Head of caudate nucleus (tissue), 42 donors: ENCODE measurements around the gene AP2A2.

ENCODE experiments used
- DNase-seq, 42 donors: peaks; one replicate each; pipeline versions ENCODE4 v3.0.0 to v3.0.0-alpha.2; 2020 to 2021; ENCODE audit warnings: mixed read lengths in 7 of 42
- intact Hi-C: fragments of 100-400 bp; cut with DNase I; formaldehyde crosslinking; loops from one replicate; pipeline ENCODE4 v1.15.0; 2022

Gene AP2A2

GRCh38 chr11:1001617-1002405 is 76.1 kb downstream of the AP2A2 start:
- intact Hi-C loops: no loop called here
- no peak for DNase-seq

GRCh38 chr11:1002406-1002984 is 76.8 kb downstream of the AP2A2 start:
- DNase-seq: no peak
- intact Hi-C loops: no loop called here

DNA sequence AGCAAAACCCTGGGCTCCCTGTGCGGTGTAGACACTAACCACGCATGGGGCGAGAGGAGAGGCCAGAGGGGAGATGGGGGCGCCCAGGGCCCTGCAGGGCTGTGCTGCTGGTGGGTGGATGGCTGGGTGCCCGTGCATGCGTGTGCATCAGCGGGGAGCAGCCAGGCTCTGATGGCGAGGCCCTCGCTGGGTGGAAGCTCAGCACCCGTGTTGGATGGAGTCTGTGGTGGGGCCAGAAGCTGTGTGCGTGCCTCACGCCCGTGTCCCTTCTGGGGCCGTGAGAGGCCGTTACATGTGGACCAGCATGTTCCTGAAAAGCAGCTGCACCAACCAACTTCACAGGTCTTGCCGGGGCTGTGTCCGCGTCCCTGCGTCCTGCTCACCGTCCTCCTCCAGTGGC is 77.5 kb downstream of the AP2A2 start:
- intact Hi-C loops: no loop called here
- DNase-seq: no peak

DNA sequence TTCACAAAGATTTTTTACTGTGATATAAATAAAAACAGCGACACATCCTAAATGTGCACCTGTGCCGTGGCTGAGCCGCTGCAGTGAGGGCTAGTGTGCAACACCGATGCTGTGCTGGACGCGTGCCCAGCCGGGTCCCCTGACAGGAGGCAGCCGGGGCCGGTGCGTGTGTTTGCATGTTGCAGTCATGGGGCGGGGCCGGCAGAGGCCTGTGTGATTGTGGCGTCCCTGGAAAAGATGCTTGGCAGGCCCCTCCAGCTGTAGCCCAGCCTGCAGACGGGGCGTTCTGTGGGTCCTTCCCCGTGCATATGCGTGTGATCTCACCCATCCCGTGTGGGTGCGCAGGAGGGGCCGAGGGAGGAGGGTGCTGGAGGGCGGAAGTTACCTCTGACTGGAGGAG is 80.3 kb downstream of the AP2A2 start:
- no peak for DNase-seq
- intact Hi-C loops: no loop called here

DNA sequence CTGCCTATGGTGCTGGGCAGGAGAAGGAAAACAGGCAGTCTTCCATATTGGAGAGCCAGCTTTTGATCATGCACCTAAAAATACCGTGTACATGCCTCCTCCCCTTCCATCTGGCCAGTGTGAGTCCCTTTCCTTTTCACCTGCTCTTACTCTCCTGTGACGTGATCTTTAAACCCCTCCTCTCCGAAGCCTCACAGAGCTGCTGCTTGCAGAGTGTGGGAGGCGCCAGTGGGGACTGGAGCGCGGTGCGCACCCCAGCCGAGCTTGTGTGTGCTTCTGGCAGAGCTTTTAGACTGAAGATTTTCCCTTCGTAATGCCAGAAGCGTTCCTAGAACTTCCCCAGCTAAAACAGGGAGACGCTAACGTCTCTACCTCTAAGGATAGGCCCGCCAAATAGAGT is 81.1 kb downstream of the AP2A2 start:
- intact Hi-C loops: no loop called here
- DNase-seq: peak in 41 of 42 donors; percentile 17 to 85 (median 63)

DNA sequence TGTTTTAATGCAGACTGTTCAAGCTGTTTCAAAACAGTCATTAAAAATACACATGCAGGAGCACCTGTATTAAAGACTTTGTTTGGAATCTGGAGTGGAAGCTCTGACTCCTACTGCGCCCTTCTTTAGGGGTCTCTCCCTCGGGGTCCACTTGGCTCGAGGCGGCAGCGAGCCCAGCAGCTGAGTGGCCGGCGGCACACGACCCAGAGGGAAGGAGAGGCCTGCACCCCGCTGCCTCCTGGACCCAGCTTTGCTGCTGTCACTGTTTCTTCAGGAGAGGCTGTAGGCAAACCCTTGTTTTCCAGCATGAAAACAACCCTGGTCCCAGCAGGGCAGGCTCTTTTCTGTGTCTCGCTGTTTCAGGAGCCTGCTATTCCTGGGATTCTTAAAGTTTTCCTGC is 81.6 kb downstream of the AP2A2 start:
- intact Hi-C loops: no loop called here
- no peak for DNase-seq

GRCh38 chr11:1008001-1008802 is 82.5 kb downstream of the AP2A2 start:
- DNase-seq: no peak
- intact Hi-C loops: no loop called here

- no peak for DNase-seq
- intact Hi-C loops: no loop called here
Measured at GRCh38 chr11:1008803-1009145, 83.1 kb downstream of the AP2A2 start.

DNA sequence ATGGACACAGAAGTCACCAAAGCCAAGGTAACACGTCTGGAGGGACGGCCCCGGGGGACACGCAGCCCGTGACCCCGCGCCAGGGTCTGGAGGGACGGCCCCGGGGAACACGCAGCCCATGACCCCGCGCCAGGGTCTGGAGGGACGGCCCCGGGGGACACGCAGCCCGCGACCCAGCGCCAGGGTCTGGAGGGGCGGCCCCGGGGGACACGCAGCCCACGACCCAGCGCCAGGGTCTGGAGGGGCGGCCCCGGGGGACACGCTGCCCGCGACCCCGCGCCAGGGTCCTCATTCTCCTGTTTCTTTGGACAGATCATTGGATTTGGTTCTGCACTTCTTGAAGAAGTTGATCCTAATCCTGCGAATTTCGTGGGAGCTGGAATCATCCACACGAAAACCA is 83.7 kb downstream of the AP2A2 start:
- DNase-seq: no peak
- intact Hi-C loops: no loop called here

- intact Hi-C loops: no loop called here
- no peak for DNase-seq
Measured at GRCh38 chr11:1009991-1010390, 84.3 kb downstream of the AP2A2 start.

- intact Hi-C loops: no loop called here
- no peak for DNase-seq
Measured at GRCh38 chr11:1010551-1011319, 85.1 kb downstream of the AP2A2 start.

GRCh38 chr11:1011320-1011698 is 85.6 kb downstream of the AP2A2 start:
- no peak for DNase-seq
- intact Hi-C loops: no loop called here

DNA sequence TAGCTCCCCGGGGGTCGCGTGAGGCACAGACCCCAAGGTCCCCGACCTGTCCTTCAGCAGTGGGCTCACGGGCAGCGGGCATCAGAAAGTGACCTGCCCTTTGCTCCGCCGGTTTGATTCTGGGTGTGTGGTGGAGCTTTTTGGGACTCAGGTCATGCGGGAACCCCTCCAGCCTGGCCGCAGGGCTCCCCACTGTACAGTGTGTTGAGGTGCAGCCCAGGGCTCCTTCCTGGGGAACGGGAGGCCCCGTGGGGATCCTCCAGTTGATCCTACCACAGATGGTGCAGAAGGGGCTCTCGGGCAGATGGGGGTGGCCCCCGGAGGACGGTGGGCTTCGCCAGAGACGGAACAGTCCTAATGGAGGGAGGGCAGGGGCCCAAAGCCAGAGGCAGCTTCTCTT is 86.6 kb downstream of the AP2A2 start:
- DNase-seq: no peak
- intact Hi-C loops: no loop called here

DNA sequence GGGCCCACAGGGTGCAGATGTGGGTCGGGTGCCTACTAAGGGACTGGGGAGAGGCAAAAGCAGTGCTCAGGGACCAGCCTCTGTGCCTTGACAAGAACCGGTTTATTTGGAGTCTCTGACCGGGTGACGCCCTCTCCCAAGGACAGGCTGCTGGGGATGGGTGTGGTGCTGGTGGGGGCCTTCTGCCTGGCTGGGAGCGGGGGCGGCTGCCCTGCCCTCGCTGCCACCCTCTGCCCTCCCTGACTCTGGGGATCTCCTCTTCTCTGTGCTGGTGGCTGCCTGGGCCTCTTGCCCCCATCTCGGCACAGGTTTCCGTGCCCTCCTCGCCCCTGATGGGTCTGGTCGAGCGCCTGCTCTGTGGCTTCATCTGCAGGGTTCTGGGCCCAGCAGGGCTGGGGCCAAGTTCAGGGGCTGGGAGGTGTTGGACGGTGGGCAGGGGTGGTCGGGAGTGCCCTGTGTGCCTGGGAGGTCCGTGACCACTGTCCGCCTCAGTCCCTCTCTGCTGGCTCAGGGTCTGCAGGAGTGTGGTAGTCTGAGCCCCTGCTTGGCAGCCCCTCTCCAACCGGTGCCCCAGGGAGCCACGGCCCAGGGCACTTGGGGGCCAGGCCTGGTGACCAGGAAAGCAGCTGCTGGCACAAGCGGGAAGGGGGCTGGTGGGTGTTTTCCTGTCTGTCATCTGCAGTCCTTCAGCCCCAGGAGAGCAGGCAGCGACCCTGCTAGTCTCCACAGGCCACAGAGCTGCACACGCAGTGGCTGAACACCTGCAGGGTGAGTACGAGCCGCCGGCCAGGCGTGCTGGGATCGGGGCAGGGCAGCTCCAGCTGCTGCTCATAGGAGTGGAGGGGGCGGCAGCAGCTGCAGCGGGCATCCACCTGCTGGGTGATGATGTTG is 87.3 kb downstream of the AP2A2 start:
- intact Hi-C loops: no loop called here
- DNase-seq: no peak

DNA sequence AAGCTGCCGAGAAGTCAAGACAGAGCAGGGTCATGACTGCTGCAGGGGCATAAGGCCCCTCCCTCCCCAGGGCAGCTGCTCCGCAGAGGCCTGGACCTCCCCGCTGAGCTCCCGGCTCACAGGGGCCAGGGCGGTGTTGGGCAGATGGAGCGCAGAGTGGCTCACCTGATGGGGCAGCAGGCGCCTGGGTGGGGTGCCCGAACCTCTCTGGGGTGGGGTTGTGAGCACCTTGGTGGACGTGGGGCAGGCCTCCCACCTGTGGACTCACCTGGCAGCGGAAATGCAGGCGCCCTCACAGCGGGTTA is 87.9 kb downstream of the AP2A2 start:
- no peak for DNase-seq
- intact Hi-C loops: no loop called here

GRCh38 chr11:1014276-1014675 is 88.6 kb downstream of the AP2A2 start:
- intact Hi-C loops: no loop called here
- DNase-seq: no peak

- DNase-seq: no peak
- intact Hi-C loops: no loop called here
Measured at GRCh38 chr11:1015064-1015463, 89.4 kb downstream of the AP2A2 start.

DNA sequence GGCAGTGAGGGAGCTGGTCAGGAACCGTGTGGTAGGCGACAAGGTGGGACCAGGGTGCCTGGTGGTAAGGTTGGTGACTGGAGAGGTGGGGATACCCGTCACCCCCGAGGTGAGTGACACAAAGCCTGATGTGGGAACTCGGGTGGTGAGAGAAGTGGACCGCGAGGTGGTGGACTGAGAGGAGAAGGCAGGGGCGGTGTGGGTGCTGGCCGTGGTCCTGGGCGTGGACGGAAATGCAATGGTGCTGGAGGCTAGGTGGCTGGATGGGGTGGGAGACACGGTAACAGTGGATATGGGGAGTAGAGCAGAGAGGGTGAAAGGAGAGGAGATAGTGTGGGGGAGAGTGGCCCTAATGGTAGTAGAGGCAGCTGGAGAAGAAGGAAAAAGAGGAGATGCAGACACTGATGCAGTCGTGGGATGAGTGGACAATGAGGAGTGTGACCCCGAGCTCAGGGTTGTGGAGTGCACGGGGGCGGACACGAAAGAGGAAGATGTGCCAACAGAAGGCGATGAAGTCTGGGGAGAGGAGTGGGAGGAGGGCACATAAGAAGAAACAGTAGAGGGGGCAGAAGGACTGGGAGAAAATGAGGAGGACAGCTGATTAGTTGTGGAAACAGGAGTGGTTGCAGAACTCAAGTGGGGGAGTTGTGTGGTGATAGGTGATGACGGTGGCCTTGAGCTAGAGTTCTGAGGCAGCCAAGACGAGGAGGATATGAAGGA is 90.3 kb downstream of the AP2A2 start:
- intact Hi-C loops: no loop called here
- DNase-seq: no peak
